GM18517 (cell line): Measurements from ENCODE around the gene MOB3B.
"Not testable (repeated sequence)": the region's sequence is repeated elsewhere in the genome, so short reads cannot be mapped to it uniquely, and the experiment has no call there.

Experiments
- ATAC-seq: cut with Tn5 transposase; IDR thresholded peaks from one replicate; pipeline ENCODE4 v1.9.1; 2021; ENCODE audit warnings: mild to moderate bottlenecking, moderate library complexity; ENCODE audit not compliant: unreplicated experiment

MOB3B gene

GRCh38 chr9:27426511-27427271 lies 102.9 kb downstream of the MOB3B start:
- ATAC-seq, result no peak

- no peak for ATAC-seq
Observed at GRCh38 chr9:27425827-27426510, 103.6 kb downstream of the MOB3B start.

GRCh38 chr9:27423915-27424710 lies 105.5 kb downstream of the MOB3B start:
- no peak for ATAC-seq

- no peak for ATAC-seq
Observed at GRCh38 chr9:27422279-27422834, 107.3 kb downstream of the MOB3B start.

GRCh38 chr9:27421577-27421976 lies 108.0 kb downstream of the MOB3B start:
- no peak for ATAC-seq

- not testable (repeated sequence) for ATAC-seq
Observed at GRCh38 chr9:27419558-27419957, 110.1 kb downstream of the MOB3B start.

- ATAC-seq, result no peak
Observed at GRCh38 chr9:27414220-27414761, 115.3 kb downstream of the MOB3B start.

- ATAC-seq, result no peak
Observed at GRCh38 chr9:27413511-27414219, 115.9 kb downstream of the MOB3B start.

- ATAC-seq, result no peak
Observed at GRCh38 chr9:27412963-27413362, 116.7 kb downstream of the MOB3B start.

GRCh38 chr9:27412081-27412480 lies 117.5 kb downstream of the MOB3B start:
- ATAC-seq, result no peak

GRCh38 chr9:27408482-27408881 lies 121.1 kb downstream of the MOB3B start:
- ATAC-seq, result no peak

- ATAC-seq, result no peak
Observed at GRCh38 chr9:27408001-27408400, 121.6 kb downstream of the MOB3B start.

- ATAC-seq, result no peak
Observed at GRCh38 chr9:27407491-27407890, 122.1 kb downstream of the MOB3B start.

GRCh38 chr9:27404661-27405060 lies 125.0 kb downstream of the MOB3B start:
- ATAC-seq, result no peak

GRCh38 chr9:27402626-27403025 lies 127.0 kb downstream of the MOB3B start:
- no peak for ATAC-seq

- ATAC-seq, result no peak
Observed at GRCh38 chr9:27400334-27400880, 129.2 kb downstream of the MOB3B start.

- ATAC-seq, result no peak
Observed at GRCh38 chr9:27398982-27399653, 130.5 kb downstream of the MOB3B start.

GRCh38 chr9:27396495-27396894 lies 133.1 kb downstream of the MOB3B start:
- no peak for ATAC-seq

GRCh38 chr9:27395484-27395921 lies 134.1 kb downstream of the MOB3B start:
- ATAC-seq, result no peak

GRCh38 chr9:27394826-27395201 lies 134.8 kb downstream of the MOB3B start:
- no peak for ATAC-seq
